ENCODE measurements around the gene TUBGCP5. TPM values are rescaled to one million over a fixed set of nuclear protein-coding genes. Genes with fewer than 3 reads are reported as not detected.
A peak's percentile ranks its signal among the peaks of the same experiment; 100 is the strongest.
"Not testable (repeated sequence)": the region's sequence is repeated elsewhere in the genome, so short reads cannot be mapped to it uniquely, and the experiment has no call there.

Gene TUBGCP5
- total RNA-seq, 1 donor from 2014 or later, result 14.6 TPM

DNA sequence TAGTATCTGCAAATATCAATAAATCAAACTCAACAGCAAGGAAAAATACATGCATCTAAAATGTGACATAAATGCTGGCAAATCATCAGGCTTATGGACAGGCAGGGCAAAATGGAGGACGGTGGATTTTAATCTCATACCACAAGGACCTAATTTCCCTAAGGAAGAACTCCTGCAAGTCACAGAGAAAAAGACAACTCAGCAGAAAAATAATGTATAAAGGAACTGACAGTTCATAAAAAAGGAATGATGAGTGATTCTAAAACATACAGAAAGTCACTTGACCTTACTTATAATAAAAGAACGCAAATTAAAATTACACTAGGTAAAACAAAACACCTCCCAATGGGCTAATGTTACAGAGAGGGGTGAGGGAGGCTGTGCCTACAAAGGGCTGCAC lies 17.2 kb downstream of the TUBGCP5 start:
- Mint-ChIP-seq H3K4me3 (ENCODE audit: unreplicated experiment) (no peak overlapping the region), H3K27ac (ENCODE audit: unreplicated experiment) (no peak overlapping the region), H3K36me3 (ENCODE audit: low read depth) (peaks cover 31% of the 10 kb centered on the region), H3K4me1 (ENCODE audit: low read depth) (no peaks in the 10 kb centered on the region), H3K27me3 (ENCODE audit: low read depth) (no peaks in the 10 kb centered on the region), H3K9me3 (ENCODE audit: low read depth) (no peaks in the 10 kb centered on the region)
- TF ChIP-seq, protein P1, sequence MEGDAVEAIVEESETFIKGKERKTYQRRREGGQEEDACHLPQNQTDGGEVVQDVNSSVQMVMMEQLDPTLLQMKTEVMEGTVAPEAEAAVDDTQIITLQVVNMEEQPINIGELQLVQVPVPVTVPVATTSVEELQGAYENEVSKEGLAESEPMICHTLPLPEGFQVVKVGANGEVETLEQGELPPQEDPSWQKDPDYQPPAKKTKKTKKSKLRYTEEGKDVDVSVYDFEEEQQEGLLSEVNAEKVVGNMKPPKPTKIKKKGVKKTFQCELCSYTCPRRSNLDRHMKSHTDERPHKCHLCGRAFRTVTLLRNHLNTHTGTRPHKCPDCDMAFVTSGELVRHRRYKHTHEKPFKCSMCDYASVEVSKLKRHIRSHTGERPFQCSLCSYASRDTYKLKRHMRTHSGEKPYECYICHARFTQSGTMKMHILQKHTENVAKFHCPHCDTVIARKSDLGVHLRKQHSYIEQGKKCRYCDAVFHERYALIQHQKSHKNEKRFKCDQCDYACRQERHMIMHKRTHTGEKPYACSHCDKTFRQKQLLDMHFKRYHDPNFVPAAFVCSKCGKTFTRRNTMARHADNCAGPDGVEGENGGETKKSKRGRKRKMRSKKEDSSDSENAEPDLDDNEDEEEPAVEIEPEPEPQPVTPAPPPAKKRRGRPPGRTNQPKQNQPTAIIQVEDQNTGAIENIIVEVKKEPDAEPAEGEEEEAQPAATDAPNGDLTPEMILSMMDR (IDR thresholded peaks at IDR 0.05), result no peak
- DNase-seq (ENCODE audit: low spot score), result no peak

DNA sequence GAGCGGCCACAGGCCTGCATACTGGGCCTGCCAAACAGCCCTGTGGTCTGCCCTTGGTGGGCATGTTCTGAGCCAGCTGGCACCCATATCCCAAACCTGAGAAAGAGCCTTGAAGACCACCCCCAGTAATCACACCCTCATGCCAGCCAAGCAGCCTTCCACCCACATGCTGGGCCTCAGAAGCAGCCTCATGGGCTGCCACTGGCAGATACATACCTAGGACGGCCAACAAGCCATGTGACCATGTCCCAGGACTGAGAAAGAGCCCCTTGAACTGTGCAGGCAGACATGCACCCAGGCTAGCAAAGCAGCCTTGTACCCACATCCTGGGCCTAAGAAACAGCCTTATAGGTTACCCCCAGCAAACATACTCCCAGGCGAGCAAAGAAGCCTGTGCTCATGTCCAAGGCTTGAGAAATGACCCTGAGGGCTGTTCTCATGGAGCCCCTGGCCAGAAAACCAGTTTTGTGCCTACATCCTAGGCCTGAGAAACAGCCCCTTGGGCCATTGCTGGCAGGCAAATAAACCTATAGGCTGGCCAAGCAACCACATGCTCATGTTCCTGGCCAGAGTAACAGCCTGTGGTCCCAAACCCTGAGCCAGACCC lies 24.9 kb downstream of the TUBGCP5 start:
- Mint-ChIP-seq H3K9me3 (ENCODE audit: low read depth) (no peaks in the 10 kb centered on the region), H3K36me3 (ENCODE audit: low read depth) (peaks cover 30% of the 10 kb centered on the region), H3K4me1 (ENCODE audit: low read depth) (no peaks in the 10 kb centered on the region), H3K4me3 (ENCODE audit: unreplicated experiment) (no peak overlapping the region), H3K27me3 (ENCODE audit: low read depth) (no peaks in the 10 kb centered on the region), H3K27ac (ENCODE audit: unreplicated experiment) (peak overlapping the region; percentile 32)
- no peak for DNase-seq (ENCODE audit: low spot score)
- TF ChIP-seq, protein P1 (IDR thresholded peaks at IDR 0.05), result no peak

DNA sequence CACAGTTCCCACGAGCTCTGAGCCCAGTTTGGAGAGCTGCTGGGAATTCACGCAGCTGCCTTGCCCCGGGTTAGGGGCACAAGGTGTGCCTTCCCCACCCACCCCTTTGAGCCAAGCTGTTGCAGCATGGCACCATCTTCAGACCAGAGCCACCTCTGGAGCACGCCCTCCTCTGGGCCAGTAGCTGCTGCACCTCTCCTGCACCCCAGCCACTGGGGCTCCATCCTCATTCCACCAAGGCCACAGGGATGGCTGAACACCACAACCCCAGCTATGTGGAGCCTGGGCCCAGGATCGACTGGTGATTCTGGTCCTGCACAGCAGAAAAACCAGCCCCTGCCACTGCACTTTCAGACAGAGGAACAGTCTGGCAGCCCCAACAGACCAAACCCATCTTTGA lies 25.7 kb downstream of the TUBGCP5 start:
- TF ChIP-seq, protein P1 (IDR thresholded peaks at IDR 0.05), result no peak
- no peak for DNase-seq (ENCODE audit: low spot score)
- no peak overlapping the region for H3K4me3 Mint-ChIP-seq (ENCODE audit: unreplicated experiment)
- H3K27ac Mint-ChIP-seq (ENCODE audit: unreplicated experiment), result no peak overlapping the region
- no peaks in the 10 kb centered on the region for H3K9me3 Mint-ChIP-seq (ENCODE audit: low read depth)
- no peaks in the 10 kb centered on the region for H3K27me3 Mint-ChIP-seq (ENCODE audit: low read depth)
- H3K4me1 Mint-ChIP-seq (ENCODE audit: low read depth), result no peaks in the 10 kb centered on the region
- H3K36me3 Mint-ChIP-seq (ENCODE audit: low read depth), result peaks cover 27% of the 10 kb centered on the region

DNA sequence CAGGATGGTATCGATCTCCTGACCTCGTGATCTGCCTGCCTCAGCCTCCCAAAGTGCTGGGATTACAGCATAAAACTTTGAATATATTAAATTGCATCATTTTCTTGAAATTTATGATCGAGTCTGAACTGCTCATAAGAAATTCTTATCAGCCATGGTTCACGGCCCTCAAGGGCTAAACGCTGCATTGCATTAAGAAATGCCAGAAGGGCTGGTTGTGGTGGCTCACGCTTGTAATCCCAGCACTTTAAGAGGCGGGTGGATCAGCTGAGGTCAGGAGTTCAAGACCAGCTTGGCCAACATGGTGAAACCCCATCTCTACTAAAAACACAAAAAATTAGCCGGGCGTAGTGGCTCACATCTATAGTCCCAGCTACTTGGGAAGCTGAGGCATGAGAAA lies 26.8 kb downstream of the TUBGCP5 start:
- peaks cover 27% of the 10 kb centered on the region for H3K36me3 Mint-ChIP-seq (ENCODE audit: low read depth)
- not testable (repeated sequence) for DNase-seq (ENCODE audit: low spot score); H3K27me3 Mint-ChIP-seq (ENCODE audit: low read depth); H3K27ac Mint-ChIP-seq (ENCODE audit: unreplicated experiment); H3K9me3 Mint-ChIP-seq (ENCODE audit: low read depth); H3K4me1 Mint-ChIP-seq (ENCODE audit: low read depth); H3K4me3 Mint-ChIP-seq (ENCODE audit: unreplicated experiment)

DNA sequence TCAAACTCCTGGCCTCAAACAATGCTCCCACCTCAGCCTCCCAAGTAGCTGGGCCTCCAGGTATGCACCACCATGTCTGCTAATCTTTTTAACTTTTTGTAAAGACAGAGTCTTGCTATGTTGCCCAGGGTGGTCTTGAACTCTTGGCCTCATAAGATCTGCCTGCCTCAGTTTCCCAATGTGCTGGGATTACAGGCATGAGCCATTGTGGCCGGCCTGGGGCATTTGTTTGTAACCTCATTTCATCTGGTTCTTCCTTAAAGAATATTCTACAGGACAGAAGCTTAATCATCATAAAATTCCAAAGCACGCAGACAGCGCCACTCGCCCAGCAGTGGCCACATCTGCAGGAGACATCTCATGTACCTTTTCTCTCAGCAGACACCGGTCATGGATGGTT lies 35.6 kb downstream of the TUBGCP5 start:
- H3K4me1 Mint-ChIP-seq (ENCODE audit: low read depth), result no peaks in the 10 kb centered on the region
- TF ChIP-seq, protein P1 (IDR thresholded peaks at IDR 0.05), result no peak
- no peak overlapping the region for H3K4me3 Mint-ChIP-seq (ENCODE audit: unreplicated experiment)
- H3K36me3 Mint-ChIP-seq (ENCODE audit: low read depth), result peaks cover 35% of the 10 kb centered on the region
- H3K27ac Mint-ChIP-seq (ENCODE audit: unreplicated experiment), result no peak overlapping the region
- no peaks in the 10 kb centered on the region for H3K9me3 Mint-ChIP-seq (ENCODE audit: low read depth)
- DNase-seq (ENCODE audit: low spot score), result no peak
- no peaks in the 10 kb centered on the region for H3K27me3 Mint-ChIP-seq (ENCODE audit: low read depth)

DNA sequence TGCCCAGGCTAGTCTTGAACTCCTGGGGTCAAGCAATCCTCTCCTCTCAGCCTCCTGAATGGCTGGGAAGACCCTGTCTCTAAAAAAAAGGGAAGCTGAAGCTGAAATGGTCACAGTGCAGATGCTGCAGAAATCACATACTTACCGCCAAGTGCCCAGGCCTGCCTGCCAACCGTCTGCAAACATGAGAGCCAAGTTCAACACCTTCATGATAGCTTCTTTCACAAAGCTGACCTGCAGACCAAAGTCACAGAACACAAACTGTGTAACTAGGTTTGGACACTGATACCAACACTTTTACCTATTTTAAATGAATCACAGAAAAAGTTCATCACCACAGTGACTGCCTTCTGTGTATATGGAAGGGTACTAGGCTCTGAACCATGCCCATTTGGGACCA lies 36.4 kb downstream of the TUBGCP5 start:
- peaks cover 33% of the 10 kb centered on the region for H3K36me3 Mint-ChIP-seq (ENCODE audit: low read depth)
- no peaks in the 10 kb centered on the region for H3K4me1 Mint-ChIP-seq (ENCODE audit: low read depth)
- no peak overlapping the region for H3K4me3 Mint-ChIP-seq (ENCODE audit: unreplicated experiment)
- no peak for DNase-seq (ENCODE audit: low spot score)
- H3K27me3 Mint-ChIP-seq (ENCODE audit: low read depth), result no peaks in the 10 kb centered on the region
- H3K27ac Mint-ChIP-seq (ENCODE audit: unreplicated experiment), result no peak overlapping the region
- H3K9me3 Mint-ChIP-seq (ENCODE audit: low read depth), result no peaks in the 10 kb centered on the region
- TF ChIP-seq, protein P1 (IDR thresholded peaks at IDR 0.05), result no peak

All from chondrocyte (in vitro differentiated cells).